Measurements from ENCODE around the gene RERG.

DNA sequence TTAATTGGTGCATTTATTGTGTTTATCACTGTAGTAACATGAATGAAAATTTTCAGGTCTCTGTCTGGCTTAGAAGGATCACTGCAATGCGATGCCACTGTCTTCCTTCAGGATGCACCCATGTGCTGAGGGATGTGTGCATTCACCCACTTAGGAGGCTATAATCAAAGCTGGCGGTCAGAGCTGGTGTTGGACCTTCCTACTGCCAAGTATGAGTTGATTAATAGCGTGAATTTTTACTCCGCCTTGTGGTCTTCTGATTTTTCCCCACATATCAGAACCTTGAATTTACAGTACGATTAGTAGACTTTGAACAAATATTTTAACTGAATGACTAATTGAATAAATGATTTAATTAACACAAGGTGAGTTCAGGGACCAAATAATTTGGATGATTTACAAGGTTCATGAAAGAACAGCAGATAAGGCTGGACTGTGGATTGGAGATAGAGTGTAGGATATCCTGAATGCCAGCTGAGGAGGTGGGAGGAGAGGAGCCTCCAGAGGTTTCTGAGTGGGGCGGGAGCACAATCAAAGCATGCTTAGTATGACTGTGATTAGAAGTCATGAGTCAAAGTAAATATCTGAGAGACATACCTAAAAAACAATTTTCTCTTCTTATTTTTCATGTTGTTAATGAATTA is 50.1 kb downstream of the RERG start:
- TF ChIP-seq, protein P1, sequence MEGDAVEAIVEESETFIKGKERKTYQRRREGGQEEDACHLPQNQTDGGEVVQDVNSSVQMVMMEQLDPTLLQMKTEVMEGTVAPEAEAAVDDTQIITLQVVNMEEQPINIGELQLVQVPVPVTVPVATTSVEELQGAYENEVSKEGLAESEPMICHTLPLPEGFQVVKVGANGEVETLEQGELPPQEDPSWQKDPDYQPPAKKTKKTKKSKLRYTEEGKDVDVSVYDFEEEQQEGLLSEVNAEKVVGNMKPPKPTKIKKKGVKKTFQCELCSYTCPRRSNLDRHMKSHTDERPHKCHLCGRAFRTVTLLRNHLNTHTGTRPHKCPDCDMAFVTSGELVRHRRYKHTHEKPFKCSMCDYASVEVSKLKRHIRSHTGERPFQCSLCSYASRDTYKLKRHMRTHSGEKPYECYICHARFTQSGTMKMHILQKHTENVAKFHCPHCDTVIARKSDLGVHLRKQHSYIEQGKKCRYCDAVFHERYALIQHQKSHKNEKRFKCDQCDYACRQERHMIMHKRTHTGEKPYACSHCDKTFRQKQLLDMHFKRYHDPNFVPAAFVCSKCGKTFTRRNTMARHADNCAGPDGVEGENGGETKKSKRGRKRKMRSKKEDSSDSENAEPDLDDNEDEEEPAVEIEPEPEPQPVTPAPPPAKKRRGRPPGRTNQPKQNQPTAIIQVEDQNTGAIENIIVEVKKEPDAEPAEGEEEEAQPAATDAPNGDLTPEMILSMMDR (conservative IDR thresholded peaks at IDR 0.05; ENCODE audit: low read depth, low read length) = no peak
- no peak for TF ChIP-seq EZH2 (IDR thresholded peaks at IDR 0.05; ENCODE audit: borderline replicate concordance, low read depth, low read length, poor library complexity, severe bottlenecking)

Data from A673 (cell line).